Sigmoid colon (tissue), 4 donors: ENCODE results near the gene GET4.

Experiments used
- CTCF ChIP-seq, 4 experiments: fragments of 450-650 bp in 3 of 4; fragments of 200-600 bp in 1 of 4; IDR thresholded peaks; one replicate each; pipeline ENCODE4 v1.5.1; 2016 to 2019; ENCODE audit warnings: antibody characterized with exemption in 4 of 4, mild to moderate bottlenecking in 3 of 4, moderate library complexity in 2 of 4
- EP300 ChIP-seq, 4 donors: sonication (generic); formaldehyde crosslinking; IDR thresholded peaks; one replicate each; pipeline ENCODE4 v1.6.1; 2017; ENCODE audit warnings: antibody characterized with exemption in 4 of 4
- POLR2A ChIP-seq, 2 donors: fragments of 450-650 bp; IDR thresholded peaks; one replicate each; pipeline ENCODE4 v1.6.1; 2016; ENCODE audit warnings: antibody characterized with exemption in 2 of 2, mild to moderate bottlenecking in 2 of 2, moderate library complexity in 2 of 2
- POLR2AphosphoS5 ChIP-seq, 4 donors: sonication (generic); formaldehyde crosslinking; IDR thresholded peaks; one replicate each; pipeline ENCODE4 v1.6.1; 2017; ENCODE audit warnings: antibody characterized with exemption in 4 of 4

DNA sequence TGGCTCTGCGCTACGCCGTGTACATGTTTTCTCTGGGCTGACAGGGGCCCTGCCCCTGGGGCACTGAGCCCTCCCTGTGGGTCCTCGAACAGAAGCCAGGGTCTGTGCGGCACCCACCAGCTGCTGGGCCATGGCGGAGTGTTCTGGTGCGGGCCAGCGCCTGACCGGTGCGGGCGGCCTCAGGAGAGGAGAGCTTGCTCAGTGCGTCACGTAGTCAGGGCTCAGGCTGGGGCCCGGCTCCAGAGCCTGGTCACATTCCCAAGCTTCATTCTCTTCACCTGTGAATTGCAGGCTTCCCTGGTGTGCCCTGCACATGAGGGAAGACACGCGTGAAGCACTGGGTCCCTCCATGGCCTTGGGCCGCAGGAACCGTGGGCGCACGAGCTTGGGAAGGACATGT lies 15.5 kb downstream of the GET4 start:
- TF ChIP-seq CTCF (IDR thresholded peaks at IDR 0.05), result no peak
- no peak for TF ChIP-seq POLR2AphosphoS5 (IDR thresholded peaks at IDR 0.05)
- no peak for TF ChIP-seq POLR2A (IDR thresholded peaks at IDR 0.05)
- no peak for TF ChIP-seq EP300 (IDR thresholded peaks at IDR 0.05)
